GM21390 (cell line): ENCODE results near the gene SLX9.

ENCODE experiments used
- ATAC-seq: cut with Tn5 transposase; IDR thresholded peaks from one replicate; pipeline ENCODE4 v1.9.1; 2021; ENCODE audit not compliant: unreplicated experiment

Gene SLX9

DNA sequence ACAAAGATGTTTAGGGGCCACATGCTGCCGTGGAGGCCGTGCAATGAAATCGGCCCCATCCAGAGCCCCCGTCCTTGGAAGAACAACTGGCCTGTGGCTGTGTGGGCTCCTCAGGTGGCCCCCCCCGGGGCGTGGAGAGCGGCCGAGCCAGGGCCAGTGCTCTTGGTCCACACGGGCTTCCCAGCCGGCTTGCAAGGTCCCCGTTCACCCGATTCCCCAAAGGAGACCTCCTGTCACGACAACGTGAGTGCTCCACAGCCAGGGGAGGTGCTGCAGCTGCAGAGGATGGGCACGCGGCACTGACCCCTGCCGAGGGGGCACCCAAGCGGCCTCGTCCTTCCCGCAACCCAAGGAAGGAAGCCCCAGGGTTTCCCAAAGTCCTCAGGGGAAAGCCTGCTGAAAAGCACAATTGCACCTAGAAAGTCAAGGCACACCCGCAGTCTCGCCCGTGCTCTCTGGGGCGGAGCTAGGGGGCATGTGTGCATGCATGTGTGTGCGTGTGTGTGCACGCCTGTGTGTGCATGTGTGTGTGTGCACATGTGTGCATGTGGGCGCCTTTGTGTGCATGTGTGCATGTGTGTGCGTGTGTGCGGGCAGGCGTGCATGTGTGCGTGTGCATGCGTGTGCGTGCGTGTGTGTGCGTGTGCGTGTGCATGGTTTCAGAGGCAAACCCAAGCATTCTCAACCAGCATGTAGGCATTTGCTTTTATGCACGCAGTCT, 48.2 kb downstream of the SLX9 start:
- no peak for ATAC-seq

DNA sequence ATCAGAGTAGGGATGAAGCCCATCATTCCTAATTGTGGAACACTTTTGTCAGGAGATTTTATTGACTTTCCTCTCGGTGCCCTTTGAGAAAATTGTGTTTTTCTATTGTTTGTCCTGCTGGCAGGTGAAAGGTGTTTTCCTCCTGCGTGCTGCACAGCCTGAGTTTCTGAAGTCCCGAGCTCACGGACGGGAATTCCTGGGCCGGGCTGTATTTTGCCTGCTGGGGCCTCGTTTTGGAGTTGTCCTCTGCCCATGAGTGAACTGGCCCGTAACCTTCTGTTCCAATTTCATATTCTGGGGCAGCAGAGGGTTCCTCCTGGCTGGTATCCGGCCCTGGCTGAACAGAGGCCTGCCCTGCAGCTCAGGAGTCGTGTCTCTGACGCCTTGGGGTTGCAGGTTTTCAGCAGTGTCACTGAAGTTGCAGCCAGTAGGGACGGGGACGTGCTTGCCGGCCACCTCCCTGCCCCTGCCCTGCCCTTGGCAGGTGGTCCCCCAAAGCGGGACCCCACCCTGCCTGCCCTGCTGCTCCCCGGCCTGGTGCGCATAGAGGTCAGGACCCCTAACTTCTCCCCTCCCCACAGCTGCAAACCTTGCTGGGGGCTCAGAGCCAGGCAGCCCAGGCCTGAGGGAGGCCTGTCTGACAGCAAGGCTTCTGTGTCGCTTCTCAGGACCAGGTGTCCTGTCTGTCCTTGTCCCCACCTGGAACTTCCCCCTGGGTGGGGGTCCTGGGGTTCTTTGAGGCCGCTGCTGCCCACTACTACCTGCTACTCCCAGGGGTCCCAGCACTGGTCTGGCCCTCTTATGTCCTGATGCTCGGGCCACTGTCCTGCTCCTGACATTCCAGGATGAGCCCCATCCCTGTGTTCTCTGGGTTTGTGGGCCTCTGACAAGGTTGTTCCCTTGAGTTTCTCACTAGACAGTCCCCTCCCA, 49.0 kb downstream of the SLX9 start:
- no peak for ATAC-seq

DNA sequence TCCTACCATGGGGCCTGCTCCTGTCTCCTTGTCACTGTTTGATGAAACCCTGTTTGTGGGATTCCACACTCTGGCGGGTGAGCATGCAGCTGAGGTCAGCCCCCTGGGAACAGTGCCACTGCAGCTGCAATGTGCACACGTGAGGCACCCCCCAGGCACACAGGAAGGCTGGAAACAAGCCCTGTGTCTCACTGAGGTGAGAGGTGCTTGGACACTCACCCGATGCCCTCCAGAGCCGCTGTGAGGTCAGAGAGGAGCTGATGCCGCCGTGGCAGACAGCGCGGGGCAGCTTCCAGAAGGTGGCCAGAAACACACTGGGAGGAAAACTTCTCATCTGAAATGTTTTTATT, 49.7 kb downstream of the SLX9 start:
- no peak for ATAC-seq

DNA sequence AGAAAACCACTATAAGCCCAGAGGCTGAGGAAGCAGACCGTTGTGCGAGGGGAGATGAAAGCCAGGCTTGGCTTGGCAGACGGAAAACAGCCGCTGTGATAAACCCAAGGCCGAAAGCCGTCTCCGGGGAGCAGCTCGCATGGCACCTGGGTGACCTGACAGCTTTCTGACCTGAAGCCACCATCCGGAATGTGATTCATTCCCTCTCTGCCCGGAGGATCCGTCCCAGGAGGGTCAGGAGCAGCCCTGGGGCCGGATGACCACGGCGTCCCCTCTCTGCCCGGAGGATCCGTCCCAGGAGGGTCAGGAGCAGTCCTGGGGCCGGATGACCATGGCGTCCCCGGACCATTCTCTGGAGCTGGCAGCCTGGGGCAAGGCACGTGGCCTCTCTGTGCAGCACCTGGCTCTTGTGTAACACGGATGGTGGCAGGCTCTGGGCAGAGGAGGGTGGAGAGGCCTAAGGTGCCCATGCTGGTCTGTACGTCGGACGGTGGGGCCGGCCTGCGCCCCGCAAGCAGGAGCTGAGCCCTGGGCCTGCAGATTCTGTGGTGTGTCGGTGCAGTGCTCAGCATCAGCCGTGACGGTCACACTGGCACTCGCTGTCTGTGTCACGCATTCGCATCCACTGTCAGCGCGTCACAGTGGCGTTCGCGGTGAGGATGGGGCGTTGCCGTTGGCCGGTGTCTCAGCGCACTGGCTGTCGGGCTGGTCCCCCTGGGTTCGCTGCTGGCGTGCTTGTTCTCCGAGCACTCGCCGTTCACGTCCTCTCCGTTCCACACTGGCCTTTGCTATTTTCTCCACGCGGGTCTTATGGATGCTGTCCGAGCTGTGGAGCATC, 50.3 kb downstream of the SLX9 start:
- ATAC-seq: no peak

DNA sequence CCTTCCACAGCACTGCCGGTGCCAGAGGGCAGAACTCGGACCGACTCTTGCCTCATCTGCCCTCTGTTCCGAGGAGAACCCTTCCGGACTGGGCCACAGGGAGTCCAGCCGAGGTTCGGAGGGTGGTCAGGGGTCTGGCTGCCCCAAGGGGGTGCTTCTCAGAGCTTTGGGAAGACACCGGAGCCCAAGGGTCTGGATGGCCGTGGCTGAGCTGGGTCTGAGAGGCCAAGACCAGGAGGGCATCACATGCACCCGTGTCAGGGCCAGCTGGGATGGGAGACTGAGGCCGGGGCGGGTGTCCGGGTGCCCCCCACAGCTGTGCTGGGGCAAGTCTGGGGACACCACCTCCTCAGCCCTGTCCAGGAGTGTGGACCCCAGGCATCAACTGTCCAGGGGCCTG, 51.1 kb downstream of the SLX9 start:
- ATAC-seq: no peak

DNA sequence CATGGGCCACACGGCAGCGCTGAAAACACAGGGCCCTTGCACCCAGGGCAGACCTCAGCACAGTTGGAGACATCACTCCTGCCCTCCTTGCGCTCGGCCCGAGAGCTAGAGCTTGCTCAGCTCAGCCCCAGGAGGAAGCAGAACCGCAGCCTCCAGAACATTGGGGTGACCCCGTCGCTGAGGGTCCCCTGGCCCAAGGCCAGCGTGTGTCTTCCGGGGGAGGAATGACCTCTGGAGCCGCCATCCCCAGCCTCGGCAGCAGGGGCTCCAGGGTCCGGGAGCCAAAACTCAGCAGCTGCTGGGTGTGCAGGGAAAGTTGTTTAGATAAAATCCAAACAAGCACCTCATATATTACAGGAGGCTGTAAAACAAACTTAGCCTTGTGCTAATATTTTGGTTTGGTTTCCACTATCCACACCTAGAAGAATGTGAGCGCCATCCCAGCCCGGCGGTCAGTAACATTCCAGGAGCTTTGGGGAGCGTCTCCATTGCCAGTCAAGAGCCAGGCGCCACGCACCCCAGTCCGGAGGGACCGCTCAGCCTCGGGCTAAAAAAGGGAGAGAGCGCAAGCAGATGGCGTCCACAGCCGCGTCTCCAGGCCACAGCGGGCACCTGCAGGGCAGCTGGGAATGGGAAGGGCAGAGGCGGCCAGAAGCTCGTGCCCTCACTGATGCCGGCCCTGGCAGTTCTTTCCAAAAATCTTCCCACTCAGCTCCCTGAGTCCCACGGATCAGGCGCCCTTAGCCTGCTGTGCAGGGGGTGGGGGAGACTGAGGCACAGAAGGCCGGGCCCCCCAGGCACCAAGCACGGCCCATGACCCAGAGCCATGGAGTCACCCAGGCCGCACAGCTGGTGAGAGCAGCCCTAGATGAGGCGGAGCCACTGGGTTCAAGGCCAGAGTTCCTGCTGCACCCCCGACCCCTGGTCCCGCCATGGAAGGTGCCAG, 52.0 kb downstream of the SLX9 start:
- no peak for ATAC-seq

DNA sequence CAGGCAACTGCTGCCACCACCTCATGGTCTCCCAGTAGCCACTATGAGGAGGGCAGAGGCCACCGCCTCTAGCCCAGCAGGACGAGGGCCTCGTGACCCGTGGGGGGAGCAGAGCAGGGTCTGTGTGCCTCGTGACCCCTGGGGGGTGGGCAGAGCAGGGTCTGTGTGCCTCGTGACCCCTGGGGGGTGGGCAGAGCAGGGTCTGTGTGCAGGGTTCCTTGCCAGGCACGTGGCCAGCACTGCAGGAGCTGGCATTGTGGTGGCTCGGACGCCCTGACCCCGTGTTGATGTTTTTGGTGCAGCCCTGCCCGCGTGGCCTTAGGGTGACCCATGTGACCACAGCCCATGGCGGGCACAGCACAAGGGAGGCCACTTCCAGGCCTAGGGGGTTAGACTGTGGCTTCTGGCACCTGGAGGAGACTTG, 52.8 kb downstream of the SLX9 start:
- no peak for ATAC-seq

DNA sequence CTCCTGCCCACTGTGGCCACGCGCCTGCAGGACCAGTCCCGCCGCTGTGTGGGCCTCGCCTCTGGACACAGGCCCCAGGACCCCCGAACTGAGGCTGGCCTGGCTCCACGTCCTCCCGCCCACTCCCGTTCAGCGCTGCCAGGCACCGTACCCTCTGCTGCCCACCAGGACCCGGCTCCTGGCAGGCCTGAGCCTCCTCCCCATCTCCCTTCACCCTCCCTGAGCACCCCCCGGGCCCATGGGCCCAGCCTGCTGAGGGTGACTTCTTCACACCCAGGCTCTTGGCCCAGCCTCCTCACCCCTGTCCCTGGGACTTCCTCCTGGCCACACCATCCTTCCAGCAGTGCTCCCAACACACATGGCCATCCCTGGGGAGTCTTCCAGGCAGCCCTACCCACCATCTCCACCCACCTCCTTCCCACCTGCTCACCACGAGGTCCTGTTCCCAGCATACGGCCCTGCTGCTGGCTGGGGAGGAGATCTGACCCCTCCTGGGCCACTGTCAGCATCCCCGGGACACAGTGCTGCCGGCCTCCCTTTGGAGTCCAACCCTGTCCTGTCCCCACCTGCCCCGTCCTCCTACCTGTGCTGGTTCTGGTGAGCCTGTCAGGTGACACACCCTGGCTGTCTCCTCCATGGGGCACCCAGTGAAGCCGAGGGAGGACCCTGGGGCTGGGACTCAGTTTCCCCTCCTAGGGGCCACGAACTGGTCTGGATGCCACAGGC, 53.7 kb downstream of the SLX9 start:
- ATAC-seq: no peak

DNA sequence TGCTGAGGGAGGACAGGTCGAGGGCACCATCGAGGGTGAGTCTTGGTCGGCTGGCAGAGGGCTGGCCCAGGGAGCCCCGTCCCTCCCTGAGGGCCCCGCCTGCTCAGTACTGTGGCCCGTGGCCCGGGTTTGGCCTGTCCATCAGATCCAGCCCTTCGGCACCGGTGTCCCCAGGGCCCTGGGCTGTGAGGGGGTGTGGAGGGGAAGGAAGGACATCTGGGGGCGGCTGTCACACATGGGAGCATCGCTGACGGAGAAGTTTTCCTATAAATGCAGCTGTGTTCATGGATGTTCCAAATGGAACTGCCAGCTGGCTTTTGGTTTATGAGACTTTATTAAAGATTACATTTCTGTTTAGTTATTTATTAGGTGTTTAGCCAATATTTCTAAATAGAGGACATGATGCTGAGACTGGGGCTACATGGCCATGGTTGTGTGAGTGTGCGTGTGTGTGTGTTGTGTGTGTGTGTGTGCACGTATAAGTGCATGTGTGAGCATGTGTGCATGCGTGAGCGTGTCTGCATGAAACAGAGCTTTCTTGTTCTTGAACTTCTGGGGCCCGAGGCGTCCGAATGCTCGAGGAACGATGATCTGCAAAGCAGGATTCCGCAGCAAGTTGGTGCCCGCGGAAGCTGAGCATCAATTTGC, 54.3 kb downstream of the SLX9 start:
- ATAC-seq: no peak

DNA sequence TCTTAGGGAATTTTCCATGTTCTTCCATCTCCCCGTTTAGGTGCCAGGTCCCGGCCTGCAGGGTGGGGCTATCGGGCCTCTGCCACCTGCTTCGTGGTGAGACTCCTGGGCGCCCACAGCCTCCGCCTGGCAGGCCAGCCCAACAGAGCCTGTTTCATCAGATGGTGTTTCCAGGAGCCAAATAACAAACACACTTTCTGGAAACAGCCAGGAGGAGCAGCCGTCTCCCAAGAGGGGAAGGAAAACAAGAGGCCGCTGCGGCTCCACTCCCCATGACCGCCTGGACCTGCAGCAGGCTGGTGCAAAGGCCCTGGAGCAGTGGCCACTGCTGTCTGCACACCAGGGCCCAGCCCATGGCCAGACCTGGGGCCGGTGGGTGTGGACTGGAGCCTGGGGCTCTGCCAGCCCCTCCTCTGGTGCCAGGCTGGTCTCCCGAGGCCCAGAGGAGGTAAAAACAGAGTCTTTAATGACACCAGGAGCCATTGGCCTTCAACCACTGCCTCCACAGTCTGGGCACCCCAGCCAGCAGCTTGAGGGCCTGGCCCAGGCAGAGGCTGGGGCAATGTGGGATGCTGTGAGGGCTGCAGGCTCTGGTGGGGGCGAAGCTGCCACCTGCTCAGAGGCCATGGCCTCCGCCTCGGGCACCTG, 55.0 kb downstream of the SLX9 start:
- ATAC-seq: no peak

DNA sequence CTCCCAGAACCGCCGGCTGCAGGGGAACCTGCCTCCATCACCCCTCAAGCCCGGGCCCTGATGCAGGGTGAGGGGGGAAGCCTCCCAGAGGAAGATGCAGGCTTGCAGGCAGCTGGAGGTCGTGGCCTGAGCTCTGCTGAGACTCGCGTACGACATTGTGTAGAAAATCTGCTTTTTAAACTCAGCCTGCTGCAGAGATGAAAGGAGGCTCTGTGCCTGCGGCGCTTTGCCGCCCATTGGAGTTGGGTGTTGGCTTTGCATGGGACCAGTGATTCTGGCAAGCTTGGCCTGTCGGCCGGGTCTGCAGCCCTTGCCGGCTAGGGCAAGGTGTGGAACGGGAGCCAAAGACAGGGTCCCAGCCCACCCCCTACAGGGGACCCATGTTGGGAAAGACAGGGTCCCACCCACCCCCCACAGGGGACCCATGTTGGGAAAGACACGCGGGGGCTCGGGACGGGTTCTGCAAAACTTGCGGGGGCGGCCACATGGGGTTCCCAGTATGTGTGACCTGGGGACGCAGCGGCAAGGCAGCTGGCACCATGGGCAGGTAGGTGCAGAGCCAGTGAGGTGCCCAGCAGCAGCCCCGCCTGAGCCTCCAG, 55.6 kb downstream of the SLX9 start:
- ATAC-seq: no peak

DNA sequence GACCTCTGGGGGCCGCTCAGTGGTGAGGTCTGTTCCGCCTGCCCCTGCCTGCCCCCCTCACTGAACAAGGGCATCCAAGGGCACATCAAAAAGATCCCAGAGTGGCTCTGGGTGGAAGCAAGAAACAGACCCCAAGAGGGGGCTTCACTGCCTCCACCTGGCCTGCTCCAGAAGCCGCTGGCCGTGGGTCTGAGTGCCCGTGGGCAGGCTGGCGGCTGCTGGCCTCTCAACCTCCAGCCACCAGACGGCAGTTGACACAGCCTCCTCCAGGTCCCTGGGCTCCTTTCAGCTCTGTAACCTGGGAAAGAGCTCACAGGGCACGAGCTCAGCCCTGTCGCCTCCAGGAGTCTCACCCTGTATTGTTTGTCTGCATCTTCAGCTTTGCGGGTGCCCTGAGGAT, 56.3 kb downstream of the SLX9 start:
- ATAC-seq: no peak

DNA sequence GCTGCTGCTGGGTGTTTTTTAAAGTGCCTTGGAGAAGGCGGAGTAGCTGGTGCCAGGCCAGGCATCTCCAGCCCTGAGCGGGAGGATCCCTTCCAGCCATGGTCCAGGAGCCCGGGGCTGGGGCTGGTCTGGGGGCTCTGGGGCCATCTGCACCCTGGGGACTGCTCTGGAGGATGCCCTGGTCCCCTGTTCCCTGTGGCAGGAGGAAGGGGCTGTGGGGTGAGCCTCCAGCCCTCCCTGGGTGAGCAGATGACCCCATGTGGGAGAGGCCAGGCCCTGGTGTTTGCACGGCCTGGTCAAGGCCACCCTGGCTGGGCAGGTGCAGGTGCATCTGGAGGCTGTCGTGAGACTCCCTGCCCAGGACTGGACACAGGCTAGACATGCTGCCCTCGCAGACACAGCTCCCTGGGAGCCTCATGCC, 56.7 kb downstream of the SLX9 start:
- ATAC-seq: no peak

DNA sequence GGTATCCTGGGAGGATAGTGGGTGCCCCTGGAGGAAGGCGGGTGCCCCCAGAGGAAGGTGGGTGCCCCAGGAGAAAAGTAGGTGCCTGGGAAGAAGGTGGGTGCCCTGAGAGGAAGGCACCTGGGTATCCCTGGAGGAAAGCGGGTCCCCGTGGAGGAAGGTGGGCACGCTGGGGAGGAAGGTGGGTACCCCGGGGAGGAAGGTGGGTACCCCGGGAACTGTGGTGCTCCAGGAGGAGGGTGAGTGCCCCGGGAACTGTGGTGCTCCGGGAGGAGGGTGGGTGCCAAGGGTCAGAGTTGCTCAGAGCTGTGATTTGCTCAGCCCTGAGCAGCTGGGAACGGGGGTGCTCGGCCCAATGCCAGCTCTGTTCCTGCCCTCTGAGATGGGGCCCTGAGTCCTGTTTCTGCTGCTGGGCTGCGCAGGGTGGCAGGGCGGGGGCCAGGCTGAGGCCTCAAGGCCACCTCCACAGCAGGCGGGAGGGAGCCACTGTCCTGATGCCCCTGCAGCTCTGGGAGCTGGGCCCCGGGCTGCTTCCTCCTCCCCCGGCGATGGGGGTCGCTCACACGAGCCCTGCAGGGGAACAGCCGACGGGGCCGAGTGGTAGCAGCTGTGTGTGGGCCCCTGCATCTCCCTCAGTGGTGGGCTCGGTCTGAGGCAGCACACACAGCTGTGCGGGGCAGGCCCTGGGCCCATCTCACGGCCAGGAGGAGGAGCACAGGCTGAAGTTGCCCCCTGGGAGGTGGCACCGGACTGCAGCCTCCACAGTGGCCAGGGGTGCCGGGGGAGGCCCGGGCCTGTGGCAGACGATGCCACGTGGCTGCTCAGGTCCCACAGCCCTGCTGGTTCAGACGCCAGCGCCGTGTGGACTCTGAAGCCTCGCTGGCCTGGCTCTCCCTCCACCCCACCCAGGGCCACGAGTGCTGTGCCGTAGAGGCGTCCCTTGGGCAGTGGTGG, 57.4 kb downstream of the SLX9 start:
- ATAC-seq: no peak

DNA sequence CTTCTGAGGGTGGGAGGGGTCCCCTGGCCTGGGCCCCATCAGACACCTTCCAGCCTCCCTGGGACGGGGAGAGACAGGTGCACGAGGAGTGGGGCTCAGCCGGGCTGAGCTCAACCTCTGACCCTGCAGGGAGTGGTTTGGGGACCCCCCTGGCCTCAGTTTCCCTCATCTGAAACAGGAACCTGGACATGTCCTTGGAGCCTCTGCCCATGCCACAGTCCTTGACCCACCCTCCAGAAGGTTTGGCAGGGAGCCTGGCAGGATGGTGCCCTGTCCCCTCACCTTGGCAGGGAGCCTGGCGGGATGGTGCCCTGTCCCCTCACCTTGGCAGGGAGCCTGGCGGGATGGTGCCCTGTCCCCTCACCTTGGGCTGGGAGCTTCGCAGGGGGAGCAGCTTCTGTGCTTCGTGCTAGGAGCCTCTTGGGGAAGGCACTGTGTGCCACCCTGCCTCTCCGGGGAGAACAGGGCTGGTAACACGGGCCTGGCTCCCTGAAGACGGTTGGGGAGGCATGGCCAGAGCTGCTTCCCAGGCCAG, 58.3 kb downstream of the SLX9 start:
- ATAC-seq: no peak

DNA sequence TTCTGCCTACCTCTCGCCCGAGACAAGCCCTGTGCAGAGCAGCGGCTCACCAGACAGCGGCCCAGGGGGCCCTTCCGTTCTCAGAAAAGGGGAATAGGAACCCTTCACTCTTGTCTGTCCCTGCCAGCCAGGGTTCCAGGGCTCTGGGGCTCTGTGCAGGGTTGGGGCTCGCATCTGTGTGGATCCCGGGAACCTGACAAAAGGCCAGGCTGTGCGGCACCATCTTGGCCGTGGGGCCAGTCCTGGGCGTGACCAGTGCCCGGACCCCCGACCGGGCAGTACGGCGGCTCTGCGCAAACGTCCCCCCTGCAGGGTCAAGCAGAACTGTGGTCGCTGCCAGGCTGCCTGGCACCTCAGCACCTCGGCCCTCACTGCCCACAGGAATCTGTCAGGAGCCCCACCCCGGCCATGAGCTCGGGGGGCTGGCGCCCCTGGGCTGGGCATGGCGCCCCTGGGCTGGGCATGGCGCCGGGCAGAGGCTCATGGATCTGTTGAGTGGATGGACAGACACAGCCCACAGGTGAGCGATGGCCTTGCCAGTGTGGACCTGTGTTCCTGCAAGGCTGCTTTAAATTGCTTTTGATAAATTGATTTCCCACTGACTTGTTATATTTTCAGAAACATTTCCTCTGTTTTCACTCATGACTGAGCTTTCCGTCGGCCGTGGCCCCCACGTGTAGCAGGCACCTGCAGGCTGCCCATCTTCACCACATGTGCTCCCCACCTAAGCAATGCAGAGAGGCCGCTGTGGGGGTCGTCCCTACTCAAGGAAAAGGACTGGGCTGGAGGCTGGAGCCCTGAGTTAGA, 59.0 kb downstream of the SLX9 start:
- ATAC-seq: no peak
